ENCODE data around the gene PKP3. TPM values are rescaled to one million over a fixed set of nuclear protein-coding genes. Genes with fewer than 3 reads are reported as not detected.
A peak's percentile ranks its signal among the peaks of the same experiment; 100 is the strongest.

Gene PKP3
- total and polyA plus RNA-seq, 9 of the 15 experiments (the other 6 are each of a cell fraction or from before 2014, with no cell fraction given), result 0.11 to 110 (median 30.7) TPM

DNA sequence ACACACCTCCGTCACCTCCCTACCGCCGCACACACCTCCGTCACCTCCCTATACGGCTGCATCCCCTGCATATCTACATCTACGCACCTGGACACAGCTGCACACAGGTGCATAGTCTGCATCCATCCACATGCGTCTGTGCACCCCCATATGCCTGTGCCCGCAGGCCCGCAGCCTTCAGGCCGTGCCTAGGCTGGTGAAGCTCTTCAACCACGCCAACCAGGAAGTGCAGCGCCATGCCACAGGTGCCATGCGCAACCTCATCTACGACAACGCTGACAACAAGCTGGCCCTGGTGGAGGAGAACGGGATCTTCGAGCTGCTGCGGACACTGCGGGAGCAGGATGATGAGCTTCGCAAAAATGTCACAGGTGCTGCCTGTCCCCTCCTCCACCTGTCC is 4.8 kb downstream of the PKP3 start:
- no peaks in the 10 kb centered on the region for H3K27me3 ChIP-seq (ENCODE audit: control insufficient read depth in 2 of 2, insufficient read depth in 2 of 2, low read length in 2 of 2)
- BruUV-seq (replicated peaks), result no TSS peak
- WGBS (ENCODE audit: insufficient coverage, low coverage, missing lambda C conversion rate), result 100% methylated on average over 14 of the region's 20 CpGs
- H3K4me1 ChIP-seq (replicated peaks in 1 of 2; ENCODE audit: control insufficient read depth in 2 of 2, insufficient read depth in 2 of 2, low read length in 2 of 2), result peaks cover 7 to 39% of the 10 kb centered on the region in 2 experiments
- H2AFZ ChIP-seq (ENCODE audit: low read depth, low read length), result no peak overlapping the region
- ChIA-PET POLR2A (interaction anchor here (0.5 to 0.6 kb wide), 2 partner anchors 54 to 79 kb away, joined by 3 read pairs; no protein-coding TSS in a partner anchor), CTCF (ENCODE audit: low intra/inter-chr PET ratio) (no interaction called here)
- ATAC-seq (no peak), DNase-seq (ENCODE audit: extremely low read depth in 1 of 4, low spot score in 3 of 4) (no peak), FAIRE-seq (no peak)
- no peak overlapping the region for H3K27ac ChIP-seq (ENCODE audit: extremely low read depth, low read depth, low read length)
- no peaks in the 10 kb centered on the region for H4K20me1 ChIP-seq (replicated peaks; ENCODE audit: control insufficient read depth, insufficient read depth, low read length)
- peaks cover 29% of the 10 kb centered on the region for H3K79me2 ChIP-seq (ENCODE audit: control insufficient read depth, insufficient read depth, low read length)
- H3K4me3 ChIP-seq, result no peak overlapping the region
- no peaks in the 10 kb centered on the region for H3K9me1 ChIP-seq (ENCODE audit: control insufficient read depth, insufficient read depth, low read length)
- in situ Hi-C loops (cut with MboI) (no loop called here), intact Hi-C loops (cut with micrococcal nuclease) (no loop called here)
- no peak overlapping the region for H3K4me2 ChIP-seq (ENCODE audit: insufficient read depth, low read length)
- no peak overlapping the region for H3K9ac ChIP-seq (ENCODE audit: insufficient read depth in 1 of 2, low read depth in 2 of 2, low read length in 2 of 2)
- peaks cover 53% of the 10 kb centered on the region; the same call in 2 of the 3 replicates for H3K36me3 ChIP-seq (ENCODE audit: control insufficient read depth, insufficient read depth, low read length)
- H3K9me3 ChIP-seq (replicated peaks; ENCODE audit: control insufficient read depth, insufficient read depth, low read depth, low read length), result peaks cover 2% of the 10 kb centered on the region; the same call in 1 of the 2 replicates
- no peak for TF ChIP-seq PTTG1 (tag; IDR thresholded peaks at IDR 0.05; ENCODE audit: low read depth)
- TF ChIP-seq, protein P1, sequence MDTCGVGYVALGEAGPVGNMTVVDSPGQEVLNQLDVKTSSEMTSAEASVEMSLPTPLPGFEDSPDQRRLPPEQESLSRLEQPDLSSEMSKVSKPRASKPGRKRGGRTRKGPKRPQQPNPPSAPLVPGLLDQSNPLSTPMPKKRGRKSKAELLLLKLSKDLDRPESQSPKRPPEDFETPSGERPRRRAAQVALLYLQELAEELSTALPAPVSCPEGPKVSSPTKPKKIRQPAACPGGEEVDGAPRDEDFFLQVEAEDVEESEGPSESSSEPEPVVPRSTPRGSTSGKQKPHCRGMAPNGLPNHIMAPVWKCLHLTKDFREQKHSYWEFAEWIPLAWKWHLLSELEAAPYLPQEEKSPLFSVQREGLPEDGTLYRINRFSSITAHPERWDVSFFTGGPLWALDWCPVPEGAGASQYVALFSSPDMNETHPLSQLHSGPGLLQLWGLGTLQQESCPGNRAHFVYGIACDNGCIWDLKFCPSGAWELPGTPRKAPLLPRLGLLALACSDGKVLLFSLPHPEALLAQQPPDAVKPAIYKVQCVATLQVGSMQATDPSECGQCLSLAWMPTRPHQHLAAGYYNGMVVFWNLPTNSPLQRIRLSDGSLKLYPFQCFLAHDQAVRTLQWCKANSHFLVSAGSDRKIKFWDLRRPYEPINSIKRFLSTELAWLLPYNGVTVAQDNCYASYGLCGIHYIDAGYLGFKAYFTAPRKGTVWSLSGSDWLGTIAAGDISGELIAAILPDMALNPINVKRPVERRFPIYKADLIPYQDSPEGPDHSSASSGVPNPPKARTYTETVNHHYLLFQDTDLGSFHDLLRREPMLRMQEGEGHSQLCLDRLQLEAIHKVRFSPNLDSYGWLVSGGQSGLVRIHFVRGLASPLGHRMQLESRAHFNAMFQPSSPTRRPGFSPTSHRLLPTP (IDR thresholded peaks at IDR 0.05; ENCODE audit: borderline replicate concordance, extremely low read depth, insufficient read length), result no peak
- TF ChIP-seq POLR2A (conservative IDR thresholded peaks at IDR 0.05), result peak; percentile 28; the same call in 1 of the 2 replicates
- TF ChIP-seq, protein P2, sequence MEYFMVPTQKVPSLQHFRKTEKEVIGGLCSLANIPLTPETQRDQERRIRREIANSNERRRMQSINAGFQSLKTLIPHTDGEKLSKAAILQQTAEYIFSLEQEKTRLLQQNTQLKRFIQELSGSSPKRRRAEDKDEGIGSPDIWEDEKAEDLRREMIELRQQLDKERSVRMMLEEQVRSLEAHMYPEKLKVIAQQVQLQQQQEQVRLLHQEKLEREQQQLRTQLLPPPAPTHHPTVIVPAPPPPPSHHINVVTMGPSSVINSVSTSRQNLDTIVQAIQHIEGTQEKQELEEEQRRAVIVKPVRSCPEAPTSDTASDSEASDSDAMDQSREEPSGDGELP (CRISPR knock-in tag; IDR thresholded peaks at IDR 0.05; ENCODE audit: borderline replicate concordance), result 0 out of 2 replicates have a peak, but pooled peaks have one; percentile 13
- TF ChIP-seq HNRNPL (IDR thresholded peaks at IDR 0.05; ENCODE audit: low read depth, low read length), result peak; percentile 21; the same call in 1 of the 2 replicates
- TF ChIP-seq HNRNPH1 (optimal IDR thresholded peaks at IDR 0.05; ENCODE audit: low read depth, low read length), result no peak
- TF ChIP-seq, protein P3, sequence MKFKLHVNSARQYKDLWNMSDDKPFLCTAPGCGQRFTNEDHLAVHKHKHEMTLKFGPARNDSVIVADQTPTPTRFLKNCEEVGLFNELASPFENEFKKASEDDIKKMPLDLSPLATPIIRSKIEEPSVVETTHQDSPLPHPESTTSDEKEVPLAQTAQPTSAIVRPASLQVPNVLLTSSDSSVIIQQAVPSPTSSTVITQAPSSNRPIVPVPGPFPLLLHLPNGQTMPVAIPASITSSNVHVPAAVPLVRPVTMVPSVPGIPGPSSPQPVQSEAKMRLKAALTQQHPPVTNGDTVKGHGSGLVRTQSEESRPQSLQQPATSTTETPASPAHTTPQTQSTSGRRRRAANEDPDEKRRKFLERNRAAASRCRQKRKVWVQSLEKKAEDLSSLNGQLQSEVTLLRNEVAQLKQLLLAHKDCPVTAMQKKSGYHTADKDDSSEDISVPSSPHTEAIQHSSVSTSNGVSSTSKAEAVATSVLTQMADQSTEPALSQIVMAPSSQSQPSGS (CRISPR knock-in tag; IDR thresholded peaks at IDR 0.05), result no peak
- TF ChIP-seq RBM25 (IDR thresholded peaks at IDR 0.05; ENCODE audit: low read depth, low read length, severe bottlenecking), result no peak
- no peak for TF ChIP-seq MTA2 (IDR thresholded peaks at IDR 0.05; ENCODE audit: low read depth)
- TF ChIP-seq, protein P4, sequence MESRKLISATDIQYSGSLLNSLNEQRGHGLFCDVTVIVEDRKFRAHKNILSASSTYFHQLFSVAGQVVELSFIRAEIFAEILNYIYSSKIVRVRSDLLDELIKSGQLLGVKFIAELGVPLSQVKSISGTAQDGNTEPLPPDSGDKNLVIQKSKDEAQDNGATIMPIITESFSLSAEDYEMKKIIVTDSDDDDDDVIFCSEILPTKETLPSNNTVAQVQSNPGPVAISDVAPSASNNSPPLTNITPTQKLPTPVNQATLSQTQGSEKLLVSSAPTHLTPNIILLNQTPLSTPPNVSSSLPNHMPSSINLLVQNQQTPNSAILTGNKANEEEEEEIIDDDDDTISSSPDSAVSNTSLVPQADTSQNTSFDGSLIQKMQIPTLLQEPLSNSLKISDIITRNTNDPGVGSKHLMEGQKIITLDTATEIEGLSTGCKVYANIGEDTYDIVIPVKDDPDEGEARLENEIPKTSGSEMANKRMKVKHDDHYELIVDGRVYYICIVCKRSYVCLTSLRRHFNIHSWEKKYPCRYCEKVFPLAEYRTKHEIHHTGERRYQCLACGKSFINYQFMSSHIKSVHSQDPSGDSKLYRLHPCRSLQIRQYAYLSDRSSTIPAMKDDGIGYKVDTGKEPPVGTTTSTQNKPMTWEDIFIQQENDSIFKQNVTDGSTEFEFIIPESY (CRISPR knock-in tag; IDR thresholded peaks at IDR 0.05), result peak; percentile 97

Data from K562 (cell line).